Keratinocyte (primary cell): ENCODE data around the gene TTLL6. TPM values are rescaled to one million over a fixed set of nuclear protein-coding genes. Genes with fewer than 3 reads are reported as not detected.
A peak's percentile ranks its signal among the peaks of the same experiment; 100 is the strongest.

Source experiments
- DNase-seq: peaks from one replicate; pipeline ENCODE4 v3.0.0-alpha.2; 2011; ENCODE audit warnings: low read depth, missing footprints, low spot score
- FAIRE-seq: peaks from 2 replicates; lab custom pipeline; 2011; peaks lifted over from hg19 to GRCh38; lab: Jason Lieb, UNC
- H2AFZ ChIP-seq: 2 replicates; pipeline ENCODE4 v1.6.0; 2012; ENCODE audit warnings: low read length, control low read depth, inconsistent platforms; ENCODE audit not compliant: control insufficient read depth
- H3K27ac ChIP-seq: 2 replicates; pipeline ENCODE4 v1.5.1; 2011; ENCODE audit warnings: low read length; ENCODE audit not compliant: control insufficient read depth, insufficient read depth
- H3K27me3 ChIP-seq: 3 replicates; pipeline ENCODE4 v1.6.0; 2011; ENCODE audit warnings: low read length; ENCODE audit not compliant: control insufficient read depth, insufficient read depth; ENCODE audit errors: extremely low read depth
- H3K36me3 ChIP-seq, 2 experiments: 2 replicates in 1 of 2; 3 replicates in 1 of 2; pipeline ENCODE4 v1.5.1; 2011; ENCODE audit warnings: low read length in 2 of 2, mild to moderate bottlenecking in 1 of 2; ENCODE audit not compliant: control insufficient read depth in 2 of 2, insufficient read depth in 2 of 2; ENCODE audit errors: extremely low read depth in 1 of 2
- H3K4me1 ChIP-seq: 3 replicates; pipeline ENCODE4 v1.5.1; 2011; ENCODE audit warnings: low read length; ENCODE audit not compliant: control insufficient read depth, insufficient read depth; ENCODE audit errors: extremely low read depth
- H3K4me2 ChIP-seq: 3 replicates; pipeline ENCODE4 v1.6.0; 2011; ENCODE audit warnings: low read depth, low read length; ENCODE audit not compliant: control insufficient read depth, insufficient read depth; ENCODE audit errors: extremely low read depth
- H3K4me3 ChIP-seq, 3 experiments: fragments of 200-600 bp in 1 of 3; sonication (generic) in 1 of 3; 2 replicates in 2 of 3; 3 replicates in 1 of 3; pipeline ENCODE4 v1.5.1; 2011 to 2016; ENCODE audit warnings: low read length in 3 of 3, mild to moderate bottlenecking in 3 of 3, control low read depth in 2 of 3, inconsistent platforms in 1 of 3, low read depth in 1 of 3, mixed read lengths in 1 of 3, mixed run types in 1 of 3, moderate library complexity in 1 of 3; ENCODE audit not compliant: control insufficient read depth in 2 of 3, insufficient read depth in 2 of 3; ENCODE audit errors: extremely low read depth in 1 of 3
- H3K79me2 ChIP-seq: 2 replicates; pipeline ENCODE4 v1.6.0; 2012; ENCODE audit warnings: low read length; ENCODE audit not compliant: control insufficient read depth, insufficient read depth
- H3K9ac ChIP-seq: 3 replicates; pipeline ENCODE4 v1.6.0; 2011; ENCODE audit warnings: low read length; ENCODE audit not compliant: control insufficient read depth, insufficient read depth; ENCODE audit errors: extremely low read depth
- H3K9me1 ChIP-seq: 3 replicates; pipeline ENCODE4 v1.6.0; 2011; ENCODE audit warnings: low read length; ENCODE audit not compliant: control insufficient read depth, insufficient read depth; ENCODE audit errors: extremely low read depth
- H3K9me3 ChIP-seq: 2 replicates; pipeline ENCODE4 v1.5.1; 2012; ENCODE audit warnings: low read depth, low read length; ENCODE audit not compliant: control insufficient read depth
- H4K20me1 ChIP-seq: 3 replicates; pipeline ENCODE4 v1.6.0; 2011; ENCODE audit warnings: low read length; ENCODE audit not compliant: control insufficient read depth, insufficient read depth; ENCODE audit errors: extremely low read depth
- CTCF ChIP-seq, 3 experiments: IDR thresholded peaks in 1 of 3; conservative IDR thresholded peaks in 1 of 3; optimal IDR thresholded peaks in 1 of 3; 2 replicates in 2 of 3; 3 replicates in 1 of 3; pipeline versions ENCODE3 to v1.5.1; 2011; ENCODE audit warnings: low read length in 3 of 3, mild to moderate bottlenecking in 3 of 3, moderate library complexity in 2 of 3, control low read depth in 1 of 3, inconsistent platforms in 1 of 3; ENCODE audit not compliant: insufficient read depth in 2 of 3; ENCODE audit errors: extremely low read depth in 1 of 3
- EZH2 ChIP-seq: IDR thresholded peaks from one replicate; pipeline ENCODE4 v1.6.1; 2012; ENCODE audit warnings: inconsistent platforms, mild to moderate bottlenecking, low read length, moderate library complexity
- dilution Hi-C: fragments of 300-500 bp; cut with MboI; formaldehyde crosslinking; loops from one replicate; pipeline ENCODE4 v1.7.0; 2020; ENCODE audit warnings: low sequenced_read_pairs; ENCODE audit not compliant: extremely low pct_ligation_motif_present
- polyA plus RNA-seq, 5 experiments: library from polyadenylated mRNA; depleted of rRNA in 3 of 5; stranded (reverse) in 3 of 5; stranded (forward) in 1 of 5; unstranded in 1 of 5; fragments of >200 nt; gene quantifications; 1 replicate in 1 of 5; 2 replicates in 3 of 5; 3 replicates in 1 of 5; pipeline versions ENCODE4 v1.2.1 to v1.2.3, GENCODE V29; 2011 to 2012; ENCODE audit warnings: missing spikeins in 2 of 5, low read depth in 1 of 5, low replicate concordance in 1 of 5

TTLL6 gene
- polyA plus RNA-seq, 1 donor (not counting 4 experiments of a cell fraction or from before 2014, with no cell fraction given) = not detected

- H3K27ac ChIP-seq = no peak overlapping the region
- H3K27me3 ChIP-seq = peaks cover 94% of the 10 kb centered on the region
- H3K9me3 ChIP-seq = no peaks in the 10 kb centered on the region
- no peaks in the 10 kb centered on the region for H3K36me3 ChIP-seq
- no peak overlapping the region for H3K4me2 ChIP-seq
- TF ChIP-seq EZH2 (peak; percentile 94), CTCF (optimal IDR thresholded peaks at IDR 0.05 in 1 of 3, IDR thresholded peaks at IDR 0.05 in 1 of 3, conservative IDR thresholded peaks at IDR 0.05 in 1 of 3; ENCODE audit: extremely low read depth in 1 of 3, insufficient read depth in 2 of 3, low read length in 3 of 3) (no peak)
- dilution Hi-C loops = no loop called here
- no peaks in the 10 kb centered on the region for H3K9me1 ChIP-seq
- H2AFZ ChIP-seq = no peak overlapping the region
- H3K4me1 ChIP-seq = no peaks in the 10 kb centered on the region
- H3K9ac ChIP-seq = no peak overlapping the region
- H3K4me3 ChIP-seq = no peak overlapping the region
- peaks cover 2% of the 10 kb centered on the region for H4K20me1 ChIP-seq
- DNase-seq (no peak), FAIRE-seq (no peak)
- H3K79me2 ChIP-seq = no peaks in the 10 kb centered on the region
These were observed 78.1 kb downstream of the TTLL6 start for GRCh38 chr17:48738803-48739526.

- no peaks in the 10 kb centered on the region for H3K9me1 ChIP-seq
- peaks cover 2% of the 10 kb centered on the region for H4K20me1 ChIP-seq
- H3K4me2 ChIP-seq = no peak overlapping the region
- peaks cover 96% of the 10 kb centered on the region for H3K27me3 ChIP-seq
- H3K79me2 ChIP-seq = no peaks in the 10 kb centered on the region
- H3K36me3 ChIP-seq = no peaks in the 10 kb centered on the region
- no peaks in the 10 kb centered on the region for H3K4me1 ChIP-seq
- no peak overlapping the region for H3K4me3 ChIP-seq
- no peak overlapping the region for H3K9ac ChIP-seq
- DNase-seq (no peak), FAIRE-seq (no peak)
- no peak overlapping the region for H2AFZ ChIP-seq
- H3K27ac ChIP-seq = no peak overlapping the region
- TF ChIP-seq EZH2 (no peak), CTCF (optimal IDR thresholded peaks at IDR 0.05 in 1 of 3, IDR thresholded peaks at IDR 0.05 in 1 of 3, conservative IDR thresholded peaks at IDR 0.05 in 1 of 3; ENCODE audit: extremely low read depth in 1 of 3, insufficient read depth in 2 of 3, low read length in 3 of 3) (no peak)
- dilution Hi-C loops = no loop called here
- no peaks in the 10 kb centered on the region for H3K9me3 ChIP-seq
These were observed 78.6 kb downstream of the TTLL6 start for GRCh38 chr17:48738424-48738802.
